Loucy (cell line): Measurements from ENCODE around the gene MYDGF.

Experiments used
- H2AFZ ChIP-seq: fragments of 200-600 bp; sonication (generic); 2 replicates; pipeline ENCODE4 v1.6.0; 2016; ENCODE audit warnings: antibody characterized with exemption, mild to moderate bottlenecking, low read length, moderate library complexity
- H3F3A ChIP-seq: fragments of 200-600 bp; 2 replicates; pipeline ENCODE4 v1.6.0; 2016; ENCODE audit warnings: antibody characterized with exemption, low read depth, mild to moderate bottlenecking
- H3K27me3 ChIP-seq: fragments of 200-600 bp; sonication (generic); 2 replicates; pipeline ENCODE4 v1.6.1; 2014; ENCODE audit warnings: low read length, mild to moderate bottlenecking; ENCODE audit not compliant: insufficient read depth, poor library complexity, severe bottlenecking
- H3K36me3 ChIP-seq: fragments of 200-600 bp; sonication (generic); 2 replicates; pipeline ENCODE4 v1.6.1; 2016; ENCODE audit warnings: low read length; ENCODE audit not compliant: insufficient read depth
- H3K4me1 ChIP-seq: fragments of 200-600 bp; sonication (generic); 2 replicates; pipeline ENCODE4 v1.5.1; 2014; ENCODE audit warnings: low read length, mild to moderate bottlenecking; ENCODE audit not compliant: insufficient read depth, poor library complexity, severe bottlenecking
- H3K4me2 ChIP-seq: fragments of 200-600 bp; sonication (generic); 2 replicates; pipeline ENCODE4 v1.6.0; 2014; ENCODE audit warnings: antibody characterized with exemption, low read length, low read depth, mild to moderate bottlenecking; ENCODE audit not compliant: poor library complexity, severe bottlenecking
- H3K4me3 ChIP-seq: fragments of 200-600 bp; sonication (generic); 2 replicates; pipeline ENCODE4 v1.5.1; 2014; ENCODE audit warnings: low read length, mild to moderate bottlenecking, mixed read lengths; ENCODE audit not compliant: poor library complexity, severe bottlenecking
- H3K79me2 ChIP-seq: fragments of 200-600 bp; sonication (generic); 2 replicates; pipeline ENCODE4 v1.6.1; 2014; ENCODE audit warnings: low read length; ENCODE audit not compliant: insufficient read depth
- H3K9ac ChIP-seq: fragments of 200-600 bp; sonication (generic); 2 replicates; pipeline ENCODE4 v1.6.0; 2014; ENCODE audit warnings: mild to moderate bottlenecking, low read depth, low read length, moderate library complexity; ENCODE audit not compliant: poor library complexity, severe bottlenecking
- H3K9me2 ChIP-seq: fragments of 200-600 bp; sonication (generic); replicated peaks from 2 replicates; pipeline ENCODE4 v1.6.1; 2016; ENCODE audit warnings: low read depth, low read length, mixed read lengths
- H3K9me3 ChIP-seq: fragments of 200-600 bp; sonication (generic); 2 replicates; pipeline ENCODE4 v1.6.1; 2014; ENCODE audit warnings: mild to moderate bottlenecking, antibody characterized with exemption, low read length, low read depth; ENCODE audit not compliant: insufficient read depth
- H4K20me1 ChIP-seq: fragments of 200-600 bp; sonication (generic); 2 replicates; pipeline ENCODE4 v1.6.0; 2014; ENCODE audit warnings: antibody characterized with exemption, low read length, mild to moderate bottlenecking; ENCODE audit not compliant: insufficient read depth, poor library complexity, severe bottlenecking
- CTCF ChIP-seq: fragments of 200-600 bp; sonication (generic); conservative IDR thresholded peaks from 2 replicates; pipeline ENCODE4 v1.5.1; 2014; ENCODE audit warnings: mild to moderate bottlenecking, antibody characterized with exemption, low read length
- EZH2phosphoT487 ChIP-seq: fragments of 200-600 bp; IDR thresholded peaks from 2 replicates; pipeline ENCODE4 v1.6.1; 2018; ENCODE audit warnings: antibody characterized with exemption, mild to moderate bottlenecking, moderate library complexity, borderline replicate concordance

The MYDGF gene

GRCh38 chr19:4642625-4643024 lies 27.5 kb downstream of the MYDGF start:
- Histone ChIP-seq H4K20me1 (peaks cover 4% of the 10 kb centered on the region), H3K9ac (no peak overlapping the region), H3K27me3 (no peaks in the 10 kb centered on the region), H3K9me3 (no peaks in the 10 kb centered on the region), H3K36me3 (no peaks in the 10 kb centered on the region), H3K79me2 (peaks cover 33% of the 10 kb centered on the region), H3K4me2 (no peak overlapping the region), H2AFZ (no peak overlapping the region), H3K9me2 (no peaks in the 10 kb centered on the region), H3K4me1 (peaks cover 26% of the 10 kb centered on the region), H3F3A (no peaks in the 10 kb centered on the region), H3K4me3 (no peak overlapping the region)
- TF ChIP-seq CTCF (no peak), EZH2phosphoT487 (no peak)

GRCh38 chr19:4641132-4641531 lies 29.0 kb downstream of the MYDGF start:
- H3F3A ChIP-seq = no peaks in the 10 kb centered on the region
- peaks cover 4% of the 10 kb centered on the region for H4K20me1 ChIP-seq
- TF ChIP-seq EZH2phosphoT487 (no peak), CTCF (no peak)
- peak overlapping the region; percentile 91 for H3K9ac ChIP-seq
- H3K36me3 ChIP-seq = no peaks in the 10 kb centered on the region
- H2AFZ ChIP-seq = no peak overlapping the region
- H3K9me3 ChIP-seq = no peaks in the 10 kb centered on the region
- H3K9me2 ChIP-seq = no peaks in the 10 kb centered on the region
- H3K4me2 ChIP-seq = peak overlapping the region; percentile 78
- H3K27me3 ChIP-seq = no peaks in the 10 kb centered on the region
- H3K79me2 ChIP-seq = peaks cover 33% of the 10 kb centered on the region
- peaks cover 33% of the 10 kb centered on the region for H3K4me1 ChIP-seq
- peak overlapping the region; percentile 96 for H3K4me3 ChIP-seq

- Histone ChIP-seq H3K4me1 (peaks cover 39% of the 10 kb centered on the region), H2AFZ (no peak overlapping the region), H3K4me3 (peak overlapping the region; percentile 96), H3K9me2 (no peaks in the 10 kb centered on the region), H3K36me3 (no peaks in the 10 kb centered on the region), H4K20me1 (peaks cover 4% of the 10 kb centered on the region), H3K9ac (peak overlapping the region; percentile 91), H3F3A (no peaks in the 10 kb centered on the region), H3K9me3 (no peaks in the 10 kb centered on the region), H3K79me2 (peaks cover 33% of the 10 kb centered on the region), H3K27me3 (no peaks in the 10 kb centered on the region), H3K4me2 (peak overlapping the region; percentile 78)
- TF ChIP-seq EZH2phosphoT487 (no peak), CTCF (no peak)
Measured at GRCh38 chr19:4640247-4641000, 29.7 kb downstream of the MYDGF start.
